GM18520 (cell line): ENCODE data around the gene PDXK.
"Not testable (repeated sequence)": the region's sequence is repeated elsewhere in the genome, so short reads cannot be mapped to it uniquely, and the experiment has no call there.

Experiments
- ATAC-seq: cut with Tn5 transposase; IDR thresholded peaks from one replicate; pipeline ENCODE4 v1.9.1; 2021; ENCODE audit not compliant: unreplicated experiment

Gene PDXK

GRCh38 chr21:43697758-43698643, 20.9 kb upstream of the PDXK start:
- ATAC-seq, result no peak

DNA sequence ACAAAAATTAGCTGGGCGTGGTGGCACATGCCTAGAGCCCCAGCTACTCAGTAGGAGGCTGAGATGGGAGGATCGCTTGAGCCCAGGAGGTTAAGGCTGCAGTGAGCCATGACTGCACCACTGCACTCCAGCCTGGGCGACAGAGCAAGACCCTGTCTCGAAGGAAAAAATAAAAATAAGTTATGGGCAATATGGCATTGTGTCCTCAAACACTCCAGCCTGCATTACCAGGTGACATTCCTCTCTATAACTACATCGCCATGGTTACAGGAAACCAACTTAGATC, 19.5 kb upstream of the PDXK start:
- not testable (repeated sequence) for ATAC-seq

DNA sequence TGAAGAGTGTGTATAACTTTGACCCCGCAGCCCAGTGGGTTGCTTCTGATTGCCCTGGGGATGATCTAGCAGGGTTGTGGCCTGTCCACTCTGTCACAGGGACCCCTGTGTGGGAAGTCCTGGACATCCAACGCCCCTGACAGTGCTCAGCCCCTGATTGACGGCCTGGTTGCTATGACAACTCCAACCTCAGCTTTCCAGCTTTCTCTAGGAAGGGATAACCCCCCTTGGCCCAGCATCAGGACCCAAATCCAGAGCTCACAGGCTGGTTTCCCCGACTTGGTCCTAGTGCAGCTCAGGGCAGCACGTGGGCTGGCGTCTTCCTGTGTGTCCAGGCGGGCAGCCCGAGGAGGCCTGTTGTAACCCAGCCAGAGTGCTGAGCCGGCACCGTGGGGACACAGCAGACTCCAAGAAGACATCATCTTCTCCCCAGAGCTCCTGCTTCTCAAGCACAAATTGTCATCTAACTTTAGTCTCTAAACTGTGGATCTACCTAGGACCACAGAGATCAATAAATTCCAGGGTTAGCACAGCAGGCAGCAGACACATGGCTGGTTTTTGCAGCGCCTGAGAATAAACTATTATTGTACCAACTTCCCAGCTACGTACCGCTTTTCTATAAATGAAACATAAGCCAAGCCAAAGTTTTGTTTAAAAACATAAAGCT, 18.9 kb upstream of the PDXK start:
- no peak for ATAC-seq

DNA sequence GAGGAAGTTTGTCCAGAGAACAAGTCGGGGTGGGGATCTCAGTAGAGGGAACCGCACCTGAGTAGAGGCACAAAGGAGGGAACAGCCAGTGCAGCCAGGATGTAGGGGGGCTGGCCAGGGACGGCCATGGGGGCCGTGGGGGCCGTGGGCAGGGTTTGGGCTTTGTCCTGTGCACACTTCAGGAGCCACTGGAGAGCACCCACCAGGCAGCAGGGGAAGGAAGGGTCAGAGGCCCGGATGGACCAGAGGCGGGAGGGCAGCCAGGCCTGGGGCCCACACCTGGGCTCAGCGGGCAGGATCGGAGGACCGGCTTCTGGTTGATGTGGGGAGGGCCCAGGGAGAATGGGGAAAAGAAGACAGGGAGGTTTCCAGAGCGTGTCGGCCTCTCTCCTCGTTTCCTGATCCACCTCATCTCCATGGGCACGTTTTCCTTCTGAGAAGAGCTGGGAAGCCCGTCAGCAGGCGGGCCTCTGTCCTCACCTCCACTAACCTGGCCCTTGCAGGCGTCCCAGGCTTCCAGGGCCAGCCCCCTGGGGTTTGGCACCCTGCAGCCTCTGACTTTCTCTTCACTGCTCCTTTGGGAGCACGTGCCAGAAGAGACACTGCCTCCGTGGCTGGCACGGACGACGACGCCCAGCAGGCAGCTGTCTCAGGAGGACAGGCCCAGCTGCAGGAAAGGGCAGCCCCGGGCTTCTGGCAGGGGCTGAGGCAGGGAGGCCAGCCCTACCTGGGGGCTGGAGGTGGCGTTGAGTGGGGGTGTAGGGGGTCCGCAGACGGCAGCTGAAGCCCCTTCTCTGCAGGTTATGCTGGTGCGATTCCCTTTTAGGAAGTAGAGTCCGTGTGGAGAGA, 16.8 kb upstream of the PDXK start:
- no peak for ATAC-seq

DNA sequence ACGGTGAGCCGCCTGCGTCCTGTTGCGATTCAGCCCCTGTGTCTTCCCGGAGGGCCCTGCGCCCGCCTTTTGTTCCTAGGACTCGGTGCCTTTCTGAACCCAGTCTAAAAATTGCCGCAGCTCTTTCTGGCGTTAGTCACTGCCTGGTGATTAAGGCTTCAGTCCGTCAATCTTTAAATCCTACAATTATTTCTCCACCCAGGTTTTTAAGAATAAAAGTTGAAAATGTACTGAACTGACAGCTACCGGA, 16.2 kb upstream of the PDXK start:
- ATAC-seq, result no peak

DNA sequence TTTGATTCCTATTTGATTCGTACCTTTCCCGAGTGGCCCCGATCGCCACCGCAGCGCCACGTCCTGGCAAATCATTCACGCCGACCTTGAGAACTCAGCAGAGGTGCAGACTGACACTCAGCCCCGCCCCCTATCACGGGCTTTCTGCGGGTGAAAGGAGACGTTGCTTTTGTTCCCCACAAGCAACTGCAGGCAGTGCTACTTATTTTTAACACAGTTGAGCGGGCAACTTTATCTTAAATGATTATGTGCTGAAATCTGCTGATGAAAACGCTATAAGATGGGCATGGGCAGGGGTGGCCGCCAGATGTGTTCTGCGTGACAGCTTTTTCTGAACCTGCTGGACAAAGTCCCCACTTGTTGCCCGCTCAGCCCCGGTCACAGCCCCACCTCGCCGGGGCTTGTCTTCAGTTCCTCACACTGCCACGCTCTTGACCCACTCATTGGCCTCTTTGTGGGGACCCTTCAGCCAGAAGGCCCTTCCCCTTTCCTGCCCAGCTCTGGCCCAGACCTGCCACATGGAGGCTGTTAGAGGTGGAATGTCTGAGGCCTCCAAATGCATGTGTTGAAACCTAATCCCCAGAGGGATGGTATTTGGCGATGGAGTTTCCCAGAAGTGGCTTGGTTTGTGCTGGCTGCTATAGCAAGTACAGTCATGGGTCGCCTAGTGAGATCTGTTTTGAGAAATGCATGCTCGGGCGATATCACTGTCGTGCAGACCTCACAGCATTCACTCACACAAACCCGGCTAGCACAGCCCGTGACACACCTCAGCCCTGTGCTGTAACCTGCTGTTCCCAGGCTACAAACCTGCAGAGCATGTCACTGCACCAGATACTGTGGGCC, 15.7 kb upstream of the PDXK start:
- ATAC-seq, result no peak

DNA sequence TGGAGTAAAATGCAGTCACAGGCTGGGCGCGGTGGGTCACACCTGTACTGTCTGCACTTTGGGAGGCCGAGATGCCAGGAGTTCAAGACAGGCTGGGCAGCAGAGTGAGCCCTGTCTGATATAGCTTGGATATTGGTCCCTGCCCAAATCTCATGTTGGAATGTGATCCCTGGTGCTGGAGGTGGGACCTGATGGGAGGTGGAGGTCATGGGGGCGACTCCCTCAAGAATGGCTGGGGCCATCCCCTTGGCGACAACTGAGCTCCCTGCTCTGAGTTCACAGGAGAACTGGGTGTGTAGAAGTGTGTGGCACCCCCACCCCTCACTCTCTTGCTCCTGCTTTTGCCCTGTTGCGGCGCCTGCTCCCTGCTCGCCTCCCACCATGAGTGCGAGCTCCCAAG, 11.5 kb upstream of the PDXK start:
- ATAC-seq, result no peak

DNA sequence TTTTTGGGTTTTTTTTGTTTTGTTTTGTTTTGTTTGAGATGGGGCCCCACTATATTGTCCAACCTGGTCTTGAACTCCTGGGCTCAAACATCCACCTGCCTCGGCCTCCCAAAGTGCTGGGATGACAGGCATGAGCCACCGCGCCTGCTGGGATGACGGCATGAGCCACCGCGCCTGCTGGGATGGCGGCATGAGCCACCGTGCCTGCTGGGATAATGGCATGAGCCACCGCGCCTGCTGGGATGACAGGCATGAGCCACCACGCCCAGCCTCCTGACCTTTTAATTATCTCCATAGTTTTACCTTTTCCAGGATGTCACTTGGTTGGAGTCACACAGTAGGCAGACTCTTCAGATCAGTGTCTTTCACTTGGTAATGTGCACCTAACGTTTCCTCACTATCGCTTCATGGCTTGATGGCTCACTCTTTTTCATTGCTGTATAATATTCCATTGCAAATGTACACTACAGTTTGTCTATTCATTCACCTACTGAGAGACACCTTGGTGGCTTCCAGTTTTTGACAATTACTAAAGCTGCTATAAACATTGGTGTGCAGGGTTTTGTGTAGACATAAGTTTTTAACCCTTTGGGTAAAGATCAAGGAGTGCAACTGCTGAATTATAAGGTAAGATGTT, 10.1 kb upstream of the PDXK start:
- ATAC-seq, result no peak

DNA sequence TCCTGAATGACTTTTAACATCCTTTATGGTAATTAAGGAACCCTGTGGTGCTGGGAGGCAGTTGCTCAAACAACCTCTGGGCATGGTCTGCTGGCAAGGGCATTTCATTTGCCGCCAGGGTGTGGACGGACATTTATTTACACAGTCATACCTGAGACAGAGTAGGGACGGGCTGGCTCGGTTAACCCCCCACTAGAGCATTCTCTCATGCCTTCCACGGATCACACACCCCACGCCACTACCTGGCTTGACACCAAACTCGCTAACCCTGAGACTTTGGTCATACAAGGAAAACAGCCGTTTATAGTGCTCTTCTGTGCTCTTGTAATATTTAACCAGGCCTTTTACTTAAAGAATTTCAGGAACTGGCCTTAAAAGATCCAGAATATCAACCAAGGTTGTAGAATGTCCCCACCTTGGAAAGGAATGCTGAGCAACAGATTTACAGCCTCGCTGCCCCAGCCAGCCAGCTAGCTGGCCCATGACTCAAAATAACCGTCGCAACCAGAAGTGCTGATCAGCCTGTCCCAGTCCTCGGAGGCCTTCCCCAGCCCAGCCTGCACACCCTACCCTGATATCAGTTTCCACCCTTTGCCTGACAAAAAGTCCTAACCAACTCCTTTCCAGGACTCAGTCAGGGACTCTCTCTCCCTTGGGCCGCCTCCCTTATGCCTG, 6.5 kb upstream of the PDXK start:
- ATAC-seq, result no peak

GRCh38 chr21:43713123-43713522, 5.8 kb upstream of the PDXK start:
- not testable (repeated sequence) for ATAC-seq

DNA sequence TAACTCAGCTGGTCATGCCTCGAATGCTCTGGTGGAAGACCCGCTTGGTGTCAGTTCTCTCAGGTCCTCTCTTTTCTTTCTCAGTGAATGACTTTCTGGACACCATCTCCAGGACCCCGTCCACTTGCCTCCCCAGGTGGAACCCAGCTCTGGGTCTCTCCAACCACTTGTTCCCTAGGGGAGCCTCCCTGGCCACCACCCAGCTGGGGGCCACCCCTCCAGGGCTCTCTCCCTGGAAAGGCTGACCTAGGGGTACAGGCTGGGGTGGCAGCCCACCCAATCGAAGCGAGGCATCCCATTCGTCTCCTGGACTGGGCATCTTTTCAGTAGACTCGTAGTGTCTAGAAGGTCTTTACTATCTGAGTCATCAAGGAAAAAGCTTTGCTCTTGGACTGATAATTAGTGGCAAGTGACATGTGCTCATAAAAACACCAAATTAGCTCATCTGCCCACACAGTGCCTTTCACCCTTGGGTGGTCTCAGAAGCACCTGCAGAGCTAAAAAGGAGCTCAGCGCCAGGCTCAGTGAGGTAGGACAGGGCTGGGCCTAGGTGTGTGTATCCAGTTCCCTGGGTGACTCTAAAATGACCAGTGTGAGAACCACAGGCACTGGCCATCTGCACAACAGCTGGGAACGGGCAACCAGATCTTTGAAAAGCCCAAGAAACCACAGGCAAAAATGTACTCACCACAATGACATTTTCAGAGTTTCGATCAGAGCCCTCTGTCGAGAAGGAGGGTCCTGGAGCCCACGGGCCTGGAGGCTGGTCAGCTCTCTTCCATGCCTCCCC, 2.4 kb upstream of the PDXK start:
- no peak for ATAC-seq

DNA sequence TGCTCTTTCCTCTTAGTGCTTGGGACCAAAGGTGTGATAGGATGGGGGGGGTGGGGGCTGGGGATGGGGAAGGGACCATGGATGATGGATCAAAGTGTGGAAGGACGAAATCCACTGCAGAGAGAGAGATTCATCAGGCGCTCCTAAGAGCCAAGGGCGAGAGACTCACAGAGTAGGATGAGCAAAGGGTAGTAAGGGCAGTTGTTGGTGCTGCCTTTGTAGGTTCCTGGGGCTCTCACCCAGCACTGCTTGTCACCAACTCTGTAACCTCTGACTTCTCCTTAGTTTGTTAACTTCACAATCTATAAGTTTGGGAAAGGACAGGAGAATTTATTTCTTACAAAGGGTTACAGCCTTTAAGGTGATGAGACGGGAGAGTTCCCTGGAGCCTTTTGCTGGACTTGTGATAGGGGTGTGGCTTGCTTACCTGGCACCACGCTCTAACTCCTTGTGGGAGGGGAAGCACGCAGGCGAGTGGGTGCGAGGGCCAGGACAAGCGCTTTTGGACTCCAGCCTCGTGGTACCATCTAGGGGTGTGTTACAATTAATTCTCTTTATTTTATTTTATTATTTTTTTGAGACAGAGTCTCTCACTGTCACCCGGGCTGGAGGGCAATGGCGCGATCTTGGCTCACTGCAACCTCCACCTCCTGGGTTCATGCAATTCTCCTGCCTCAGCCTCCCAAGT, 1.6 kb upstream of the PDXK start:
- ATAC-seq, result no peak

DNA sequence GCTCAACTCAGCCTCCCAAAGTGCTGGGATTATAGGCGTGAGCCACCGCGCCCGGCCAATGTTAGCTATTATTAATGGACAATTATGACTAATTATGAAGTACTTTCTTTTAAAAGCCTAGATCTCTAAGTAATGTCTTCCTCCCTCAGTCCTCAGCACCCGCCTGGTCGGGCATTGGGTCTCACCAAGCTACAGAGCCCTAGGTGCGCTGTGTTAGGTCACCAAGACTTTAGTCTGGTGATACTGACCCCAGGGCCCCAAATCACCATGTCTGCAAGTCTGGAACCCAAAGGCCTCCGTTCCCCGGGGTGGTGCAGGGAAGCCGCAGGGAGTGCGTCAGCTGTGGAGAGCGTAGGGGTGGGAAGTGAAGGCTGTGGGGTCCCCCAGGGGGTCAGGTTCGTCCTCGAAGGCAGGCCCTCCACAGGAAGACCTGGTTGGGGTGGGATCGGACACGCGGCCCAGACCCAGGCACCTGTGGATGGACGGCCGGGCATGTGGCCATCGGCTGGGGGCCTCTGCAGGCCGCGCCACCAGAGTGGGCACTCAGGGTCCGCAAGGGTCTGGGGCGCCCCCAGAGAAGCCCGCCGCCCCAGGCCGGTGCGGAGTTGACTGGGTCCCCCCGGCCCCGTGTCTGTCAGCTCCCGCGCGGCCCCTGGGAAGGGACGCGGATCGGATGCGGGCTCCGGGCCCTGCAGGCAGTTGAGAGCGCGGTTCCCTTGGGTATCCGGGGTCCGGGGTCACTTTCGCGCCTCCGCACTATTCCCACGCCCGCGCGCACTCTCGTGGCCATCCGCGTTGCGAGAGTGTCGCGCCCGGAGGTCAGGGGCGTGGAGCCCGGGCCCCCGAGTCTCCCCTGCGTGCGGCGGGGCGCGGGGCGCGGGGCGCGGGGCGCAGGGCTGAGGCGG, 710 bp upstream of the PDXK start:
- ATAC-seq, result no peak

DNA sequence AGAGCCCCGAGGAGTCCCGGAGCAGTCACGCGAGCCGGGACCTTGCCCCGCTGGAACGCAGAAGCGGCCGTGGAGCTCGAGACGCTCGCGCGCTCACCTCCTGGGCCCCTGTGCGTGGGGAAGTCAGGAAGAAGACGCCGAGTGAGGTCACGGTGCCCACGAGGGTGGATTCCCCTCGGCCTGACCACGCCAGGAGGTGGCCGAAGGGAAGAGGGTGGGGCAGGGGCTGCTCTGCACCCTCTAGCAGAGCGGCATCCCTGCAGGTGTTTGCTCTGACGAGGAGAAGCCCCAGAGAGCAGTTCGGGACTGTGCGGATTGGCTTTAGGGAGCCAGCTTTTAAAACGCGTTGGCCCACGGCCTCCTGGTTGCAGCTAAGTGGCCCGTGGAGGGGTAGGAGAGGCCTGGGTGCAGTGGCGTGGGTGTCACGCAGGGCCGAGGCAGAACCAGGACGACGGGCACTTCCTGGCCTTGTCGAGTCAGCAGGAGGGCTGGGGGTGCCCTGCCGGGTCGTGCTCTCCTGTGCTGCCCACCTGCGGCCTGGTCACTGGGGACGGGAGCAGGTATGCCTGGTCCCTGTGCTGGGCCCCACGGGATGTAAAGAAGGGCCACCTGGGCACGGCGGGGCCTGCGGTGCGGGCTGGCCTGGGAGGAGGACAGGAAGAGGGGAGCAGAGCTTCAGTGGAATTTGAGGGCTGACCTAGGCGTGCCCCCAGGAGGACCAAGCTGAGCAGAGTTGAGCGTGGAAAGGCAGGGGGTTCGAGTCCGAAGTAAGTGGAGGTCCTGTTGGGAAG, 1.0 kb downstream of the PDXK start:
- no peak for ATAC-seq

- ATAC-seq, result no peak
Observed at GRCh38 chr21:43720539-43721166, 1.7 kb downstream of the PDXK start.

- no peak for ATAC-seq
Observed at GRCh38 chr21:43721206-43721605, 2.3 kb downstream of the PDXK start.

DNA sequence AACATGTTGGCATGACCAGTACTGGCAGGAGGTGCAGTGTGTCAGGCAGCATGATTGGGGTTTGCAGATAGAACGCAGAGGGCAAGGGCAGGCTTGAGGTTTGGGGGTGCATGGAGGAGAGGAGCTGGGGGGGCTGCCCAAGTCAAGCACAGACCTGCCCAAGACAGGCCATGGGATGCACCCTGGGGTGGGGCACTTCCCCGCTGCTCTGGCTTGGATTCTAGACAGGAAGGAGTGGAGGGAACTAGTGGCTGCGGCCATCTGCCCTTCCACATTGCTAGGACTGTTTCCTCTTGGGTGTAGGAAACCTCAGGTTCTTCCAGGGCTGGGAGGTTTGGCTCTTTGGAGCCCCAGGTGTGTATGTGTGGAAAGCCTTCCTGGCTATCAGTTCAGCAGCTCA, 3.0 kb downstream of the PDXK start:
- no peak for ATAC-seq
